ENCODE data around the gene STPG1.

GRCh38 chr1:24386931-24387330, 26.7 kb downstream of the STPG1 start:
- no peak for TF ChIP-seq JUND (CRISPR knock-in tag; IDR thresholded peaks at IDR 0.05)
- TF ChIP-seq ZNF572 (CRISPR knock-in tag; IDR thresholded peaks at IDR 0.05) = no peak
- no peak for TF ChIP-seq KDM4B (CRISPR knock-in tag; IDR thresholded peaks at IDR 0.05)
- no peak for TF ChIP-seq ZNF317 (CRISPR knock-in tag; IDR thresholded peaks at IDR 0.05)
- TF ChIP-seq MYNN (CRISPR knock-in tag; IDR thresholded peaks at IDR 0.05; ENCODE audit: low read depth) = no peak
- TF ChIP-seq DPF2 (CRISPR knock-in tag; IDR thresholded peaks at IDR 0.05; ENCODE audit: borderline replicate concordance, low read depth) = no peak
- TF ChIP-seq CENPT (CRISPR knock-in tag; IDR thresholded peaks at IDR 0.05; ENCODE audit: low read depth) = no peak
- TF ChIP-seq TEAD2 (CRISPR knock-in tag; IDR thresholded peaks at IDR 0.05) = no peak
- no peak for TF ChIP-seq KDM5B (CRISPR knock-in tag; IDR thresholded peaks at IDR 0.05; ENCODE audit: borderline replicate concordance)
- no peak for TF ChIP-seq ZNF292 (CRISPR knock-in tag; IDR thresholded peaks at IDR 0.05; ENCODE audit: borderline replicate concordance, low read depth)
- TF ChIP-seq TARDBP (CRISPR knock-in tag; IDR thresholded peaks at IDR 0.05) = no peak
- TF ChIP-seq, protein P1, sequence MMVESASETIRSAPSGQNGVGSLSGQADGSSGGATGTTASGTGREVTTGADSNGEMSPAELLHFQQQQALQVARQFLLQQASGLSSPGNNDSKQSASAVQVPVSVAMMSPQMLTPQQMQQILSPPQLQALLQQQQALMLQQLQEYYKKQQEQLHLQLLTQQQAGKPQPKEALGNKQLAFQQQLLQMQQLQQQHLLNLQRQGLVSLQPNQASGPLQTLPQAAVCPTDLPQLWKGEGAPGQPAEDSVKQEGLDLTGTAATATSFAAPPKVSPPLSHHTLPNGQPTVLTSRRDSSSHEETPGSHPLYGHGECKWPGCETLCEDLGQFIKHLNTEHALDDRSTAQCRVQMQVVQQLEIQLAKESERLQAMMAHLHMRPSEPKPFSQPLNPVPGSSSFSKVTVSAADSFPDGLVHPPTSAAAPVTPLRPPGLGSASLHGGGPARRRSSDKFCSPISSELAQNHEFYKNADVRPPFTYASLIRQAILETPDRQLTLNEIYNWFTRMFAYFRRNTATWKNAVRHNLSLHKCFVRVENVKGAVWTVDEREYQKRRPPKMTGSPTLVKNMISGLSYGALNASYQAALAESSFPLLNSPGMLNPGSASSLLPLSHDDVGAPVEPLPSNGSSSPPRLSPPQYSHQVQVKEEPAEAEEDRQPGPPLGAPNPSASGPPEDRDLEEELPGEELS (CRISPR knock-in tag; IDR thresholded peaks at IDR 0.05) = no peak

All from HepG2 (cell line).